ENCODE data around the gene UBE2I.

GRCh38 chr16:1299012-1299867 lies 10.2 kb upstream of the UBE2I start:
- TF ChIP-seq CTCF (IDR thresholded peaks at IDR 0.05) (no peak), POLR2A (IDR thresholded peaks at IDR 0.05) (no peak), EP300 (IDR thresholded peaks at IDR 0.05; ENCODE audit: low read depth) (no peak)

All from transverse colon (tissue), 3 donors.